Right lobe of liver (tissue), 6 donors: ENCODE results near the gene UVRAG. TPM values are rescaled to one million over a fixed set of nuclear protein-coding genes. Genes with fewer than 3 reads are reported as not detected.

Source experiments
- ATAC-seq, 4 donors: fragments of 200-7000 bp; cut with Tn5 transposase; one replicate each; pipeline ENCODE4 v1.9.1; 2020; ENCODE audit warnings: mild to moderate bottlenecking in 4 of 4, moderate library complexity in 4 of 4
- DNase-seq, 3 donors: peaks; one replicate each; pipeline ENCODE4 v3.0.0-alpha.2; 2020
- H3K27ac ChIP-seq, 3 donors: fragments of 200-600 bp; one replicate each; pipeline ENCODE4 v1.8.0; 2022
- H3K27me3 ChIP-seq, 2 donors: fragments of 200-600 bp; one replicate each; pipeline ENCODE4 v1.8.0; 2022
- H3K36me3 ChIP-seq, 4 donors: fragments of 200-600 bp; sonication (generic) in 1 of 4; one replicate each; pipeline versions ENCODE4 v1.5.1 to v1.8.0; 2017 to 2022; ENCODE audit warnings: control low read depth in 1 of 4
- H3K4me1 ChIP-seq, 4 donors: fragments of 200-600 bp; sonication (generic) in 1 of 4; one replicate each; pipeline versions ENCODE4 v1.5.1 to v1.8.0; 2017 to 2022; ENCODE audit warnings: control low read depth in 1 of 4
- H3K4me3 ChIP-seq, 3 donors: fragments of 200-600 bp; one replicate each; pipeline ENCODE4 v1.8.0; 2022
- H3K9me3 ChIP-seq, 4 donors: fragments of 200-600 bp; sonication (generic) in 1 of 4; one replicate each; pipeline versions ENCODE4 v1.5.1 to v1.8.0; 2017 to 2022; ENCODE audit warnings: control low read depth in 1 of 4
- POLR2A ChIP-seq: fragments of 450-650 bp; IDR thresholded peaks from one replicate; pipeline ENCODE4 v1.6.1; 2017; ENCODE audit warnings: antibody characterized with exemption, mild to moderate bottlenecking
- WGBS: methylation state at CpG from one replicate; pipeline ENCODE4 v1.1.6; 2018; ENCODE audit warnings: low coverage, low lambda C conversion rate; ENCODE audit not compliant: insufficient coverage; ENCODE audit errors: missing lambda C conversion rate; 5-methylcytosine and 5-hydroxymethylcytosine counted together
- intact Hi-C, 2 donors: fragments of 100-400 bp; cut with DNase I; formaldehyde crosslinking; loops; one replicate each; pipeline versions ENCODE4 v1.11.2 to v1.14.1; 2022
- total RNA-seq, 6 experiments: library from RNA; depleted of rRNA in 2 of 6; stranded (reverse); fragments of >200 nt in 2 of 6; fragmentation: NEBNext Ultra II Directional in 3 of 6; extraction: Animal tissue kit (Norgen Biotek cat#: 25700) in 3 of 6; gene quantifications; one replicate each; pipeline versions ENCODE4 v1.1.0 to v1.2.4, GENCODE V29; 2016 to 2023
- TF ChIP-seq, protein P1 (sequence below), 4 donors: fragments of 200-600 bp in 3 of 4; fragments of 450-650 bp in 1 of 4; IDR thresholded peaks; one replicate each; pipeline versions ENCODE4 v1.5.1 to v1.8.0; 2016 to 2022; ENCODE audit warnings: antibody characterized with exemption in 4 of 4, mild to moderate bottlenecking in 2 of 4
- donor health status: DM: no; HTN: yes; CAD: no.
- donor health status: DM: no; HTN: no; CAD: no.
- donor health status: DM: no; HTN: no; CAD: no.
- donor health status: DM: no; HTN: yes; CAD: no.
- donor health status: DM: no; HTN: yes; CAD: no.

The UVRAG gene
- total RNA-seq, 6 experiments from 2014 or later, result 8.8 to 12.6 (median 10.3) TPM

DNA sequence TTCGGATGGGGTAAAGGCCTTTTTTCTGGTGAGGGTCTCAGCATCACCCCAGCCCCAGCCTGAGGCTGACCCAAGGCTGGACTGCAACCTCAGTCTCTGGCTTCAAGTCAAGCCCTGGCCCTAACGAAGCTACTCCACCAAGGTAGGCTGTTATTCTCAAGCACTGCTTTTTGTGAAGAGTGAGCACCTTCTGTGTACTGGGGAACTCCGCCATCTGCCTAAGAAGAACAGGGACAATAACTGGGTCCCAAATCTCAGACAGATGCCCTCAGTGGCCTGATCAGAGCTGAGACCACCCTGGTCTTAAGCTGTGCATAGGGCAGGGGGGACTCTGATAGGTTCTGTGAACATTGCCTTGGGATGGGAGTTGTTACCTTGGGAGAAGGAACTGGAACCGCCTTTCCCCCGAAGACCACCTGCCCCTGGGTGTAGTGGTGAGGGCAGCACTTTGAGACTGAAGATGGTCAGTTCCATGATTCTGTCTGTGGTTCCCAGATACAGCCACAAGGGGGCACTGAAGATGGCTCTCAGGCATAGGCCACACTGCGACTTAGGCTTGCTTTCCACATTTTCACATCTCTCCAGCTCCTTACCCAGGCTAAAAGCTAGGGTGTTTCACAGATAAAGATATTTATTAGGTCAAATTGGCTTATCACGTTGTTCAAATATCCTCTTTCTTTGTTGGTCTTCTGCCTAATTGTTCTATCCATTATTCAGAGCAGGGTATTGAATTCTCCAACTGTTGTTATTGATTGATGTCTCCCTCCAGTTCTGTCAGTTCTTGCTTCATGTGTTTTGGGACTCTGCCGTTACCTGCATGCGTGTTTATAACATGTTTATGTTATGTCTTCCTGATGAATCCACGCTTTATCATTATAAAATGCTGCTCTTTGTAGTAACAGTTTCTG, 11.8 kb upstream of the UVRAG start:
- Histone ChIP-seq H3K36me3 (peaks cover 0 to 34% (median 17%) of the 10 kb centered on the region in 4 donors), H3K9me3 (no peaks in the 10 kb centered on the region), H3K27me3 (no peaks in the 10 kb centered on the region), H3K4me3 (no peak overlapping the region), H3K4me1 (no peaks in the 10 kb centered on the region), H3K27ac (no peak overlapping the region)
- intact Hi-C loops, result loop anchor here in 1 of 2 donors (10.0 kb wide), 1 partner anchor 62 kb away; no protein-coding TSS in a partner anchor
- DNase-seq (peak in 2 of 3 donors; percentile 55 to 75), ATAC-seq (peak; percentile 88 to 96 (median 92))
- WGBS, result 17% methylated on average over 7 of the region's 10 CpGs
- TF ChIP-seq POLR2A, result no peak
- TF ChIP-seq, protein P1, sequence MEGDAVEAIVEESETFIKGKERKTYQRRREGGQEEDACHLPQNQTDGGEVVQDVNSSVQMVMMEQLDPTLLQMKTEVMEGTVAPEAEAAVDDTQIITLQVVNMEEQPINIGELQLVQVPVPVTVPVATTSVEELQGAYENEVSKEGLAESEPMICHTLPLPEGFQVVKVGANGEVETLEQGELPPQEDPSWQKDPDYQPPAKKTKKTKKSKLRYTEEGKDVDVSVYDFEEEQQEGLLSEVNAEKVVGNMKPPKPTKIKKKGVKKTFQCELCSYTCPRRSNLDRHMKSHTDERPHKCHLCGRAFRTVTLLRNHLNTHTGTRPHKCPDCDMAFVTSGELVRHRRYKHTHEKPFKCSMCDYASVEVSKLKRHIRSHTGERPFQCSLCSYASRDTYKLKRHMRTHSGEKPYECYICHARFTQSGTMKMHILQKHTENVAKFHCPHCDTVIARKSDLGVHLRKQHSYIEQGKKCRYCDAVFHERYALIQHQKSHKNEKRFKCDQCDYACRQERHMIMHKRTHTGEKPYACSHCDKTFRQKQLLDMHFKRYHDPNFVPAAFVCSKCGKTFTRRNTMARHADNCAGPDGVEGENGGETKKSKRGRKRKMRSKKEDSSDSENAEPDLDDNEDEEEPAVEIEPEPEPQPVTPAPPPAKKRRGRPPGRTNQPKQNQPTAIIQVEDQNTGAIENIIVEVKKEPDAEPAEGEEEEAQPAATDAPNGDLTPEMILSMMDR (IDR thresholded peaks at IDR 0.05), result peak; percentile 82 to 89 (median 86)

DNA sequence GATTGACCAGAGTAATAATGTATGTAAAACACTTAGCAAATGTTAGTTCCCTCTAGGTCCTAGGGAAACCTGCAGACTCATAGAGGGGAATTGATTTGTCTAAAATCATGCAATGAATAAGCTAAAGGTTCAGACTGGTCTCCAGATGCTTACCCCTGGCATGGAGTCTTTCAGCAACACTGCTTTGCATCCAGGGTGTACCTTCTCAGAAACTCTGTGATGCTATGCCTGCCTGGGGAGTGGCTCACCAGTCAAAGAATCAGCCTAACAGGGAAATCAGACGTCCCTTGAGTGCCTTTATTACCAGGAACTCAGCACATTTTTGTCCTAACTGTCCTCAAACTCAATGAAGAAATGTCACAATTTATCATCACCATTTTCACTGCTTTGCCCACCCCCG, 5.9 kb upstream of the UVRAG start:
- H3K4me3 ChIP-seq, result no peak overlapping the region
- peaks cover 0 to under 1% (median 0%) of the 10 kb centered on the region in 4 donors for H3K4me1 ChIP-seq
- WGBS, result 50% methylated on average over 2 of the region's 2 CpGs
- no peak for TF ChIP-seq POLR2A
- TF ChIP-seq, protein P1 (IDR thresholded peaks at IDR 0.05), result no peak
- intact Hi-C loops, result loop anchor here in 1 of 2 donors (10.0 kb wide), 1 partner anchor 56 kb away; no protein-coding TSS in a partner anchor
- H3K36me3 ChIP-seq, result no peaks in the 10 kb centered on the region
- H3K27ac ChIP-seq, result no peak overlapping the region
- H3K27me3 ChIP-seq, result no peaks in the 10 kb centered on the region
- no peak for ATAC-seq
- DNase-seq, result no peak
- H3K9me3 ChIP-seq, result no peaks in the 10 kb centered on the region

DNA sequence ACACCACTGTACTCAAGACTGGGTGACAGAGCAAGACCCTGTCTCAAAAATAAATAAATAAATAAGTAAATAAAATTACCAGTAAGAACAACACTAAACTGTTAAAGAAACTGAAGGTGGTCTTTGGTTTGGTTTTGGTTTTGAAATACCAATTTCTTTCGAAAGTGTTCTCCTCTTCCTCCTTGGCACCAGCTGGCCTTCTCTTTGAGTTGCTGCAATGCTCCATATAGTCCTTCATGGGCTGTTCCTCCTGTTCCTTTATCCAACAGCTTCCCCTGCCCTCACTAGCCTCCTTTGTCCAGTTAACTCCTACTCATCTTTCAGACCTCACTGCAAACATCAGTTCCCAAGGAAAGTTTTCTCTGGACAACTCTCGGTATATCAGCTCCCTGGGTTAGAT, 5.0 kb upstream of the UVRAG start:
- H3K27ac ChIP-seq, result no peak overlapping the region
- H3K4me1 ChIP-seq, result peaks cover 0 to 5% (median 0%) of the 10 kb centered on the region in 4 donors
- WGBS, result 74% methylated on average over 2 of the region's 2 CpGs
- no peak overlapping the region for H3K4me3 ChIP-seq
- intact Hi-C loops, result loop anchor here in 1 of 2 donors (10.0 kb wide), 1 partner anchor 55 kb away; no protein-coding TSS in a partner anchor
- H3K27me3 ChIP-seq, result no peaks in the 10 kb centered on the region
- no peaks in the 10 kb centered on the region for H3K36me3 ChIP-seq
- DNase-seq, result no peak
- no peaks in the 10 kb centered on the region for H3K9me3 ChIP-seq
- ATAC-seq, result no peak
- no peak for TF ChIP-seq POLR2A
- TF ChIP-seq, protein P1 (IDR thresholded peaks at IDR 0.05), result no peak

DNA sequence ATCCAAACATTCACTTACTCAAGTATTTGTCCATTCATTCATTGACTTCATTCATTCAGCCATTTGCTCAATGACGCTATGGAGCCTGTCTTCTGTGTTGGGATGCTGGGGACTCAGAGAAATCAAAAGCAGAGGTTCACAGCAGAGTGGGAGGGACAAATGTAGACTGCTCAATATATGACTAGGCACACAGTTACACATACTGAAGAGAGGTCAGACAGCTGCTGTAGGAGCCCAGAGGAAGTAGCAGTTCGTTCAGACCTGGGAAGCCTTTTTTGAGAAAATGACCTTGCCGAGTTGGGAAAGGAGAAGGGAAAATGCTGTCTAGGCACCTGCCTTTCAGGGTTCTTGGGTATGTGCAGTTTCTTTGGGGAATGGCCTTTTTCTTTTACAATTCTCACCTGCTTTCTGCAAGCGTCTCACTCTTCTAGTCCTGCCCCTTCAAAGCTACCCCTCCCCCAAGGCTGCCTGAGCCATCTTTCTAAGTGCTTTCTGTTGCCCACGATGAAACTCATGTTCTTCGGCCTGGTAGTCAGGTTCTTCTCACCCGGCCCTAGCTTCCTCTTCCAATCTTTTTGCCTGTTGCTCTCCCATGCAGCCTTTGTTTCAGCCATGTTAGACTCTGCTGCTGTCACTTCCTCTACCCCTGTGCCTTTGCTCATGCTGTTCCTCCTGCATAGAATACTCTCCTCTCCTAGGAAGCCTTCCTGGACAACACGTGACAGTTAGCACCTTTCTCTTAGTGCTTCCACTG, 4.2 kb upstream of the UVRAG start:
- no peaks in the 10 kb centered on the region for H3K27me3 ChIP-seq
- no peaks in the 10 kb centered on the region for H3K36me3 ChIP-seq
- TF ChIP-seq, protein P1 (IDR thresholded peaks at IDR 0.05), result no peak
- TF ChIP-seq POLR2A, result no peak
- ATAC-seq, result no peak
- WGBS, result 65% methylated on average over 8 of the region's 8 CpGs
- H3K4me3 ChIP-seq, result no peak overlapping the region
- no peak for DNase-seq
- intact Hi-C loops, result no loop called here
- no peak overlapping the region for H3K27ac ChIP-seq
- H3K9me3 ChIP-seq, result no peaks in the 10 kb centered on the region
- peaks cover 0 to 5% (median 0%) of the 10 kb centered on the region in 4 donors for H3K4me1 ChIP-seq
